GM19328 (cell line): Measurements from ENCODE around the gene NBDY.
"Not testable (repeated sequence)": the region's sequence is repeated elsewhere in the genome, so short reads cannot be mapped to it uniquely, and the experiment has no call there.

ENCODE experiments used
- ATAC-seq: cut with Tn5 transposase; IDR thresholded peaks from one replicate; pipeline ENCODE4 v1.9.1; 2021; ENCODE audit warnings: mild to moderate bottlenecking, moderate library complexity; ENCODE audit not compliant: unreplicated experiment

The NBDY gene

GRCh38 chrX:56729152-56729850, at the start of gene NBDY:
Gene NBDY, plus strand, starts transcription at chrX:56729243. Its CDS starts 111 bp downstream, at chrX:56729354.
- ATAC-seq = no peak

GRCh38 chrX:56704530-56704929, 24.5 kb upstream of the NBDY start:
- not testable (repeated sequence) for ATAC-seq

- peak; percentile 42 for ATAC-seq
Measured at GRCh38 chrX:56726605-56727004, 2.4 kb upstream of the NBDY start.

- ATAC-seq = no peak
Measured at GRCh38 chrX:56727531-56727930, 1.5 kb upstream of the NBDY start.

GRCh38 chrX:56728321-56728720, 722 bp upstream of the NBDY start:
- no peak for ATAC-seq

- ATAC-seq = no peak
Measured at GRCh38 chrX:56728752-56729151, 291 bp upstream of the NBDY start.

GRCh38 chrX:56733459-56734046, 4.5 kb downstream of the NBDY start:
- ATAC-seq = no peak

- ATAC-seq = no peak
Measured at GRCh38 chrX:56736219-56736618, 7.2 kb downstream of the NBDY start.

GRCh38 chrX:56738670-56739069, 9.6 kb downstream of the NBDY start:
- ATAC-seq = no peak

- ATAC-seq = no peak
Measured at GRCh38 chrX:56744996-56745395, 16.0 kb downstream of the NBDY start.

- no peak for ATAC-seq
Measured at GRCh38 chrX:56746996-56747395, 18.0 kb downstream of the NBDY start.

GRCh38 chrX:56751071-56751470, 22.0 kb downstream of the NBDY start:
- ATAC-seq = no peak

- no peak for ATAC-seq
Measured at GRCh38 chrX:56757327-56757726, 28.3 kb downstream of the NBDY start.

- no peak for ATAC-seq
Measured at GRCh38 chrX:56758456-56758855, 29.4 kb downstream of the NBDY start.

- ATAC-seq = no peak
Measured at GRCh38 chrX:56759736-56760409, 30.8 kb downstream of the NBDY start.

GRCh38 chrX:56760410-56761124, 31.5 kb downstream of the NBDY start:
- ATAC-seq = not testable (repeated sequence)

GRCh38 chrX:56761167-56761566, 32.1 kb downstream of the NBDY start:
- no peak for ATAC-seq

GRCh38 chrX:56762220-56762619, 33.2 kb downstream of the NBDY start:
- ATAC-seq = no peak

- no peak for ATAC-seq
Measured at GRCh38 chrX:56762707-56763555, 33.9 kb downstream of the NBDY start.

- ATAC-seq = no peak
Measured at GRCh38 chrX:56763556-56764152, 34.6 kb downstream of the NBDY start.
